H9 (cell line): ENCODE data around the gene CMTM8. TPM values are rescaled to one million over a fixed set of nuclear protein-coding genes. Genes with fewer than 3 reads are reported as not detected.

Experiments
- DNase-seq: peaks from one replicate; pipeline ENCODE4 v3.0.0-alpha.2; 2017
- H2AFZ ChIP-seq: one replicate; pipeline ENCODE4 v1.6.1; 2013; ENCODE audit warnings: mild to moderate bottlenecking, low read length, control low read depth, moderate library complexity
- H2AK5ac ChIP-seq: 2 replicates; pipeline ENCODE4 v1.6.1; 2013; ENCODE audit warnings: low read length, control low read depth, mixed read lengths; ENCODE audit not compliant: insufficient read length
- H2BK120ac ChIP-seq: one replicate; pipeline ENCODE4 v1.6.1; 2013; ENCODE audit warnings: low read depth, mild to moderate bottlenecking, low read length, control low read depth, inconsistent platforms; ENCODE audit not compliant: poor library complexity, severe bottlenecking
- H2BK12ac ChIP-seq: 2 replicates; pipeline ENCODE4 v1.6.1; 2013; ENCODE audit warnings: low read length, control low read depth, mixed read lengths, low read depth; ENCODE audit not compliant: insufficient read length
- H2BK15ac ChIP-seq: 2 replicates; pipeline ENCODE4 v1.6.1; 2013; ENCODE audit warnings: low read depth, low read length, control low read depth
- H2BK20ac ChIP-seq: one replicate; pipeline ENCODE4 v1.6.1; 2013; ENCODE audit warnings: low read depth, mild to moderate bottlenecking, low read length, control low read depth, inconsistent platforms; ENCODE audit not compliant: poor library complexity, severe bottlenecking
- H2BK5ac ChIP-seq: 2 replicates; pipeline ENCODE4 v1.6.1; 2013; ENCODE audit warnings: low read length, control low read depth, mixed read lengths; ENCODE audit not compliant: insufficient read length
- H3K14ac ChIP-seq: 2 replicates; pipeline ENCODE4 v1.6.1; 2013; ENCODE audit warnings: low read length, control low read depth; ENCODE audit not compliant: insufficient read depth
- H3K18ac ChIP-seq: 2 replicates; pipeline ENCODE4 v1.6.1; 2013; ENCODE audit warnings: low read depth, mild to moderate bottlenecking, mixed read lengths, low read length, control low read depth; ENCODE audit not compliant: insufficient read length
- H3K23ac ChIP-seq: 2 replicates; pipeline ENCODE4 v1.6.1; 2013; ENCODE audit warnings: low read length, control low read depth, mixed read lengths, low read depth; ENCODE audit not compliant: insufficient read length
- H3K23me2 ChIP-seq: 2 replicates; pipeline ENCODE4 v1.6.1; 2013; ENCODE audit warnings: low read depth, mild to moderate bottlenecking, mixed read lengths, low read length, control low read depth; ENCODE audit not compliant: insufficient read length, poor library complexity, severe bottlenecking
- H3K27ac ChIP-seq: 2 replicates; pipeline ENCODE4 v1.5.1; 2013; ENCODE audit warnings: low read length, control low read depth, mixed read lengths, low read depth; ENCODE audit not compliant: insufficient read length
- H3K27me3 ChIP-seq: 2 replicates; pipeline ENCODE4 v1.6.1; 2013; ENCODE audit warnings: low read length, control low read depth, inconsistent platforms; ENCODE audit not compliant: insufficient read depth
- H3K4ac ChIP-seq: 2 replicates; pipeline ENCODE4 v1.6.1; 2013; ENCODE audit warnings: low read depth, mild to moderate bottlenecking, control low read depth, inconsistent platforms, low read length, moderate library complexity
- H3K4me1 ChIP-seq: 2 replicates; pipeline ENCODE4 v1.6.1; 2013; ENCODE audit warnings: low read length, control low read depth, inconsistent platforms; ENCODE audit not compliant: insufficient read depth
- H3K4me2 ChIP-seq: 2 replicates; pipeline ENCODE4 v1.6.1; 2013; ENCODE audit warnings: low read length, control low read depth, mixed read lengths; ENCODE audit not compliant: insufficient read length, insufficient read depth
- H3K56ac ChIP-seq: 2 replicates; pipeline ENCODE4 v1.6.1; 2013; ENCODE audit warnings: low read depth, mild to moderate bottlenecking, mixed read lengths, low read length, control low read depth; ENCODE audit not compliant: insufficient read length
- H3K79me1 ChIP-seq: 2 replicates; pipeline ENCODE4 v1.6.1; 2013; ENCODE audit warnings: low read depth, mild to moderate bottlenecking, moderate library complexity, low read length, control low read depth, inconsistent platforms; ENCODE audit not compliant: insufficient read depth, poor library complexity, severe bottlenecking
- H3K79me2 ChIP-seq: 2 replicates; pipeline ENCODE4 v1.6.1; 2013; ENCODE audit warnings: low read length, control low read depth, inconsistent platforms; ENCODE audit not compliant: insufficient read depth
- H3K9ac ChIP-seq: 2 replicates; pipeline ENCODE4 v1.6.1; 2013; ENCODE audit warnings: low read length, control low read depth, mixed read lengths; ENCODE audit not compliant: insufficient read length; ENCODE audit errors: extremely low read depth
- H3K9me3 ChIP-seq: one replicate; pipeline ENCODE4 v1.6.1; 2013; ENCODE audit warnings: low read depth, low read length, inconsistent platforms; ENCODE audit not compliant: control insufficient read depth
- H3T11ph ChIP-seq: one replicate; pipeline ENCODE4 v1.6.1; 2013; ENCODE audit warnings: mild to moderate bottlenecking, low read length, control low read depth, inconsistent platforms
- H4K20me1 ChIP-seq: one replicate; pipeline ENCODE4 v1.6.1; 2013; ENCODE audit not compliant: control insufficient read depth, insufficient read length, insufficient read depth
- H4K5ac ChIP-seq: 2 replicates; pipeline ENCODE4 v1.6.1; 2013; ENCODE audit warnings: low read depth, mild to moderate bottlenecking, mixed read lengths, low read length, control low read depth; ENCODE audit not compliant: insufficient read length
- H4K8ac ChIP-seq: replicated peaks from 2 replicates; pipeline ENCODE4 v1.6.1; 2013; ENCODE audit warnings: low read length, control low read depth, mixed read lengths, low read depth; ENCODE audit not compliant: insufficient read length
- H4K91ac ChIP-seq: 2 replicates; pipeline ENCODE4 v1.6.1; 2013; ENCODE audit warnings: low read depth, mild to moderate bottlenecking, moderate library complexity, mixed read lengths, low read length, control low read depth; ENCODE audit not compliant: insufficient read length
- H3K27ac Mint-ChIP-seq, 3 experiments: 2 replicates in 2 of 3; 3 replicates in 1 of 3; pipeline ENCODE4 v1.8.0; 2020 to 2021; ENCODE audit warnings: mixed read lengths in 3 of 3, mild to moderate bottlenecking in 1 of 3, moderate library complexity in 1 of 3
- H3K27me3 Mint-ChIP-seq: 2 replicates; pipeline ENCODE4 v1.8.0; 2021; ENCODE audit warnings: low read depth, mild to moderate bottlenecking, moderate library complexity, mixed read lengths
- H3K36me3 Mint-ChIP-seq, 3 experiments: 2 replicates in 2 of 3; 3 replicates in 1 of 3; pipeline ENCODE4 v1.8.0; 2020 to 2021; ENCODE audit warnings: low read depth in 3 of 3, mixed read lengths in 3 of 3; ENCODE audit not compliant: insufficient read depth in 1 of 3
- H3K4me1 Mint-ChIP-seq, 2 experiments: 2 replicates each; pipeline ENCODE4 v1.8.0; 2020; ENCODE audit warnings: mixed read lengths in 2 of 2
- H3K4me3 Mint-ChIP-seq, 2 experiments: 2 replicates in 1 of 2; 3 replicates in 1 of 2; pipeline ENCODE4 v1.8.0; 2020 to 2021; ENCODE audit warnings: mild to moderate bottlenecking in 2 of 2, mixed read lengths in 2 of 2, moderate library complexity in 1 of 2
- H3K9me3 Mint-ChIP-seq, 2 experiments: 2 replicates in 1 of 2; 3 replicates in 1 of 2; pipeline ENCODE4 v1.8.0; 2020; ENCODE audit warnings: mild to moderate bottlenecking in 2 of 2, mixed read lengths in 2 of 2, moderate library complexity in 1 of 2
- CTCF ChIP-seq: fragments of 200-600 bp; sonication (generic); conservative IDR thresholded peaks from 3 replicates; pipeline ENCODE4 v1.8.0; 2021; ENCODE audit warnings: antibody characterized with exemption, mild to moderate bottlenecking
- WGBS: extraction: QIAGEN DNeasy Blood & Tissue Kit; methylation state at CpG from one replicate; pipeline ENCODE4 v1.1.7; 2013; ENCODE audit warnings: missing lambda C conversion rate, low lambda C conversion rate, mixed read lengths; ENCODE audit not compliant: insufficient read length; ENCODE audit errors: extremely low coverage; 5-methylcytosine and 5-hydroxymethylcytosine counted together
- total RNA-seq: library from RNA; stranded (reverse); gene quantifications from 2 replicates; pipeline ENCODE4 v1.2.1, GENCODE V29; 2021

Gene CMTM8
- total RNA-seq, 1 experiment from 2014 or later, result 4.0 TPM

DNA sequence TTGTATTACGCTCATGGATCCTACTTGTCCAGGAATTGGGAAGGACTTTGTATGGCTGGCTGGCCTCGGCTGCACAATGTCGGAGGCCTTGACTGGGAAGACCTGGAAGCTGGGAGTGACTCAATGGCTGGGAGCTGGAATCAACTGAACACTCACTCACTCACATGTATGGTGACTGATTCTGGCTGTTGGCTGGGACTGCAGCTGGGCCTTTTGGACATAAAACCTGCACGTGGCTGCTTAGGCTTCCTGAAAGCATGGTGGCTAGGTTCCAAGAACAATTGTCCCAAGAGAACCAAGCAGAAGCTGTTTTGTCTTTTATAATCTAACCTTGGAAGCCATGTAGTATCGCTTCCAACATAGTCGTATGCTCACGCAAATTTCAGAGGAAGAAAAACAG lies 38.0 kb upstream of the CMTM8 start:
- Histone ChIP-seq H3K79me2 (no peaks in the 10 kb centered on the region), H3K4me2 (no peak overlapping the region), H3K9me3 (no peaks in the 10 kb centered on the region), H3K56ac (no peak overlapping the region), H3K4ac (no peak overlapping the region), H2BK15ac (no peak overlapping the region), H3K27me3 (no peaks in the 10 kb centered on the region), H3K9ac (no peak overlapping the region), H4K91ac (no peak overlapping the region), H2BK5ac (no peak overlapping the region), H3K18ac (no peak overlapping the region), H4K5ac (no peak overlapping the region), H2BK120ac (no peak overlapping the region), H3K79me1 (no peaks in the 10 kb centered on the region), H2AFZ (no peak overlapping the region), H3K27ac (no peak overlapping the region), H3K4me1 (no peaks in the 10 kb centered on the region), H3K14ac (no peak overlapping the region), H2BK12ac (no peak overlapping the region), H3T11ph (no peak overlapping the region), H4K8ac (no peak overlapping the region), H3K23ac (no peak overlapping the region), H3K23me2 (no peaks in the 10 kb centered on the region), H2AK5ac (no peak overlapping the region), H2BK20ac (no peak overlapping the region), H4K20me1 (no peaks in the 10 kb centered on the region)
- WGBS, result no CpG with 5 or more reads among the region's 7 CpGs
- Mint-ChIP-seq H3K36me3 (no peaks in the 10 kb centered on the region), H3K9me3 (no peaks in the 10 kb centered on the region), H3K4me3 (no peak overlapping the region), H3K4me1 (no peaks in the 10 kb centered on the region), H3K27me3 (peaks cover 1% of the 10 kb centered on the region; the same call in 1 of the 2 replicates), H3K27ac (no peak overlapping the region)
- no peak for TF ChIP-seq CTCF
- DNase-seq, result no peak
